H1 (cell line): ENCODE results near the gene CCBE1. TPM values are rescaled to one million over a fixed set of nuclear protein-coding genes. Genes with fewer than 3 reads are reported as not detected.

Experiments used
- BACH1 ChIP-seq: IDR thresholded peaks from 2 replicates; pipeline ENCODE4 v1.6.1; 2012; ENCODE audit warnings: low read length, improper control_type of control experiment
- BRCA1 ChIP-seq: IDR thresholded peaks from 2 replicates; pipeline ENCODE4 v1.6.1; 2012; ENCODE audit warnings: low read depth, low read length, improper control_type of control experiment
- CHD1 ChIP-seq: IDR thresholded peaks from 2 replicates; pipeline ENCODE4 v1.6.1; 2012; ENCODE audit warnings: low read depth, low read length, improper control_type of control experiment
- JUN ChIP-seq: IDR thresholded peaks from 2 replicates; pipeline ENCODE4 v1.6.1; 2011; ENCODE audit warnings: low read depth, mild to moderate bottlenecking, improper control_type of control experiment, low read length
- TAF7 ChIP-seq: optimal IDR thresholded peaks from 2 replicates; pipeline ENCODE3; 2011; ENCODE audit warnings: low read depth, mild to moderate bottlenecking, inconsistent platforms, low read length, moderate library complexity, borderline replicate concordance
- ZNF274 ChIP-seq: IDR thresholded peaks from 2 replicates; pipeline ENCODE4 v1.7.0; 2012; ENCODE audit warnings: low read length, borderline replicate concordance; ENCODE audit errors: extremely low read depth
- polyA plus RNA-seq, 7 experiments: library from polyadenylated mRNA; depleted of rRNA in 3 of 7; stranded (reverse) in 5 of 7; unstranded in 2 of 7; fragments of >200 nt in 5 of 7; fragments of 200-250 nt in 2 of 7; gene quantifications; 1 replicate in 5 of 7; 2 replicates in 1 of 7; 4 replicates in 1 of 7; pipeline versions ENCODE4 v1.2.1 to v1.2.3, GENCODE V29; 2011 to 2013; ENCODE audit warnings: missing spikeins in 2 of 7, mixed read lengths in 2 of 7
- total RNA-seq: library from RNA; stranded (reverse); fragmentation: NEBNext Ultra II Directional; extraction: Animal tissue kit (Norgen Biotek cat#: 25700); gene quantifications from 2 replicates; pipeline ENCODE4 v1.2.1, GENCODE V29; 2021

Gene CCBE1
- total and polyA plus RNA-seq, 2 of the 8 experiments (the other 6 are each of a cell fraction or from before 2014, with no cell fraction given) = 2.1 to 2.6 TPM

- TF ChIP-seq TAF7 (no peak), BRCA1 (no peak), BACH1 (no peak), JUN (no peak), ZNF274 (no peak), CHD1 (no peak)
Measured at GRCh38 chr18:59518705-59519104, 178.5 kb downstream of the CCBE1 start (continued).
